Heart left ventricle (tissue), 16 donors: ENCODE measurements around the gene ATP9B. TPM values are rescaled to one million over a fixed set of nuclear protein-coding genes. Genes with fewer than 3 reads are reported as not detected.

Source experiments
- ATAC-seq, 4 donors: fragments of 200-7000 bp; cut with Tn5 transposase; one replicate each; pipeline ENCODE4 v1.9.1; 2020 to 2022; ENCODE audit warnings: moderate library complexity in 4 of 4, mild to moderate bottlenecking in 3 of 4, moderate number of reproducible peaks in 1 of 4
- DNase-seq, 5 donors: peaks; one replicate each; pipeline ENCODE4 v3.0.0-alpha.2; 2020
- H3K27ac ChIP-seq, 12 donors: fragments of 200-600 bp; sonication (generic) in 4 of 12; one replicate each; pipeline versions ENCODE4 v1.5.0 to v1.8.0; 2016 to 2022; ENCODE audit warnings: mild to moderate bottlenecking in 2 of 12
- H3K27me3 ChIP-seq, 9 donors: fragments of 200-600 bp; sonication (generic) in 2 of 9; one replicate each; pipeline versions ENCODE4 v1.5.1 to v1.8.0; 2016 to 2022; ENCODE audit warnings: mild to moderate bottlenecking in 3 of 9
- H3K36me3 ChIP-seq, 9 donors: fragments of 200-600 bp; sonication (generic) in 2 of 9; one replicate each; pipeline versions ENCODE4 v1.5.0 to v1.8.0; 2018 to 2022; ENCODE audit warnings: mild to moderate bottlenecking in 2 of 9
- H3K4me1 ChIP-seq, 12 donors: fragments of 200-600 bp; sonication (generic) in 4 of 12; one replicate each; pipeline versions ENCODE4 v1.5.0 to v1.8.0; 2016 to 2022; ENCODE audit warnings: mild to moderate bottlenecking in 3 of 12
- H3K4me3 ChIP-seq, 12 donors: fragments of 200-600 bp; sonication (generic) in 4 of 12; one replicate each; pipeline versions ENCODE4 v1.5.0 to v1.8.0; 2017 to 2022; ENCODE audit warnings: mild to moderate bottlenecking in 9 of 12, moderate library complexity in 4 of 12
- H3K9me3 ChIP-seq, 12 donors: fragments of 200-600 bp; sonication (generic) in 4 of 12; one replicate each; pipeline versions ENCODE4 v1.5.0 to v1.8.0; 2016 to 2022; ENCODE audit warnings: mild to moderate bottlenecking in 1 of 12
- POLR2A ChIP-seq, 2 donors: fragments of 450-650 bp; IDR thresholded peaks; one replicate each; pipeline ENCODE4 v1.6.1; 2017; ENCODE audit warnings: antibody characterized with exemption in 2 of 2, mild to moderate bottlenecking in 2 of 2, moderate library complexity in 2 of 2
- WGBS, 4 donors: extraction: QIAGEN DNeasy Blood & Tissue Kit in 2 of 4; methylation state at CpG; one replicate each; pipeline versions ENCODE4 v1.1.5 to v1.1.7; 2013 to 2018; 5-methylcytosine and 5-hydroxymethylcytosine counted together
- intact Hi-C, 10 donors: fragments of 100-400 bp; cut with DNase I; formaldehyde crosslinking; loops; one replicate each; pipeline versions ENCODE4 v1.11.1 to v1.14.2; 2022
- polyA plus RNA-seq, 2 donors: library from polyadenylated mRNA; stranded (reverse); fragments of 200-250 nt; gene quantifications; one replicate each; pipeline ENCODE4 v1.2.3, GENCODE V29; 2013
- total RNA-seq, 9 donors: library from RNA; depleted of rRNA in 2 of 9; stranded (reverse); fragments of >200 nt in 2 of 9; fragmentation: NEBNext Ultra II Directional in 3 of 9; extraction: Animal tissue kit (Norgen Biotek cat#: 25700) in 3 of 9; gene quantifications; one replicate each; pipeline versions ENCODE4 v1.1.0 to v1.2.4, GENCODE V29; 2016 to 2023
- TF ChIP-seq, protein P1 (sequence below), 12 donors: fragments of 200-600 bp; sonication (generic) in 4 of 12; IDR thresholded peaks; one replicate each; pipeline versions ENCODE4 v1.5.0 to v1.8.0; 2018 to 2022; ENCODE audit warnings: antibody characterized with exemption in 12 of 12, mild to moderate bottlenecking in 5 of 12
- donor health status: ischemic (EF 13 %, LVEDD 7.1; RV severe dilation, severe dysfunction).
- donor health status: healthy with polysubstance abuse.
- donor health status: DM: no; HTN: yes; CAD: no.
- donor health status: DM: no; HTN: no; CAD: no.
- donor health status: ischemic (EF 25% LVEDD 6.9; RV normal size, moderate dysfunction).
- donor health status: ischemic (EF 25% LVEDD 5.7; RV mildly dilated, moderate dysfunction).
- donor health status: healthy.
- donor health status: DM: yes; HTN: yes; CAD: no.
- donor health status: ischemic (EF 35%, LVEDD 5.7; RV mildly dilated, moderate dysfunction).
- donor health status: nonischemic (EF 11% LVEDD 7.7; RV severe dilation, severe dysfunction).
- donor health status: DM: yes; HTN: yes; CAD: no.
- donor health status: PGD.
- donor health status: ischemic (EF 29% LVEDD 5.4; RV normal size, mild dysfunction).
- donor health status: nonischemic (EF 23%, LVEDD 6.1; RV moderate dilation, normal function).

ATP9B gene
- total and polyA plus RNA-seq, 11 donors = 7.4 to 23.9 (median 12.8) TPM

DNA sequence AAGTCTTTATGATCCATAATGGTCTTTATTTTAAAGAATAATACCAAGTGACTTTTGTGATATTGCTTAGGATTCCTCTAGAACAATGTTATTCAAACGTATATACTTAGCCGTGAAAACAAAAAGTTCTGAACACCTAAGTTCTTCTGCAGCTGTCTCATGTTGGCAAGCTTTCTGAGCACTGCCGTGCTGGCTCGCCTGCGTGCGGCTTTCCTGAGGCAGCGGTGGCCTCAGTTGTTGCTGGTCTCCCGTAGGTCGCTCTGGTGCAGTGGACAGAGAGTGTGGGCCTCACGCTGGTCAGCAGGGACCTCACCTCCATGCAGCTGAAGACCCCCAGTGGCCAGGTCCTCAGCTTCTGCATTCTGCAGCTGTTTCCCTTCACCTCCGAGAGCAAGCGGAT is 259.7 kb downstream of the ATP9B start:
- intact Hi-C loops = no loop called here
- Histone ChIP-seq H3K9me3 (no peaks in the 10 kb centered on the region), H3K4me3 (no peak overlapping the region), H3K27ac (no peak overlapping the region), H3K27me3 (no peaks in the 10 kb centered on the region), H3K36me3 (peaks cover 0 to 55% (median 32%) of the 10 kb centered on the region in 9 donors), H3K4me1 (no peaks in the 10 kb centered on the region)
- no peak for ATAC-seq
- TF ChIP-seq, protein P1, sequence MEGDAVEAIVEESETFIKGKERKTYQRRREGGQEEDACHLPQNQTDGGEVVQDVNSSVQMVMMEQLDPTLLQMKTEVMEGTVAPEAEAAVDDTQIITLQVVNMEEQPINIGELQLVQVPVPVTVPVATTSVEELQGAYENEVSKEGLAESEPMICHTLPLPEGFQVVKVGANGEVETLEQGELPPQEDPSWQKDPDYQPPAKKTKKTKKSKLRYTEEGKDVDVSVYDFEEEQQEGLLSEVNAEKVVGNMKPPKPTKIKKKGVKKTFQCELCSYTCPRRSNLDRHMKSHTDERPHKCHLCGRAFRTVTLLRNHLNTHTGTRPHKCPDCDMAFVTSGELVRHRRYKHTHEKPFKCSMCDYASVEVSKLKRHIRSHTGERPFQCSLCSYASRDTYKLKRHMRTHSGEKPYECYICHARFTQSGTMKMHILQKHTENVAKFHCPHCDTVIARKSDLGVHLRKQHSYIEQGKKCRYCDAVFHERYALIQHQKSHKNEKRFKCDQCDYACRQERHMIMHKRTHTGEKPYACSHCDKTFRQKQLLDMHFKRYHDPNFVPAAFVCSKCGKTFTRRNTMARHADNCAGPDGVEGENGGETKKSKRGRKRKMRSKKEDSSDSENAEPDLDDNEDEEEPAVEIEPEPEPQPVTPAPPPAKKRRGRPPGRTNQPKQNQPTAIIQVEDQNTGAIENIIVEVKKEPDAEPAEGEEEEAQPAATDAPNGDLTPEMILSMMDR (IDR thresholded peaks at IDR 0.05) = no peak
- no peak for TF ChIP-seq POLR2A (IDR thresholded peaks at IDR 0.05)
- WGBS, 4 donors = 85 to 95% (median 90%) methylated on average over 12 of the region's 12 CpGs
- DNase-seq = no peak

- no peak for TF ChIP-seq POLR2A (IDR thresholded peaks at IDR 0.05)
- TF ChIP-seq, protein P1 (IDR thresholded peaks at IDR 0.05) = no peak
- Histone ChIP-seq H3K36me3 (peaks cover 0 to 52% (median 32%) of the 10 kb centered on the region in 9 donors), H3K27me3 (no peaks in the 10 kb centered on the region), H3K9me3 (no peaks in the 10 kb centered on the region), H3K4me3 (no peak overlapping the region), H3K27ac (no peak overlapping the region), H3K4me1 (no peaks in the 10 kb centered on the region)
- DNase-seq = no peak
- intact Hi-C loops = no loop called here
- ATAC-seq = no peak
- WGBS, 4 donors = 88 to 92% (median 91%) methylated on average over 9 of the region's 9 CpGs
Measured at GRCh38 chr18:79329786-79330185, 260.6 kb downstream of the ATP9B start.

DNA sequence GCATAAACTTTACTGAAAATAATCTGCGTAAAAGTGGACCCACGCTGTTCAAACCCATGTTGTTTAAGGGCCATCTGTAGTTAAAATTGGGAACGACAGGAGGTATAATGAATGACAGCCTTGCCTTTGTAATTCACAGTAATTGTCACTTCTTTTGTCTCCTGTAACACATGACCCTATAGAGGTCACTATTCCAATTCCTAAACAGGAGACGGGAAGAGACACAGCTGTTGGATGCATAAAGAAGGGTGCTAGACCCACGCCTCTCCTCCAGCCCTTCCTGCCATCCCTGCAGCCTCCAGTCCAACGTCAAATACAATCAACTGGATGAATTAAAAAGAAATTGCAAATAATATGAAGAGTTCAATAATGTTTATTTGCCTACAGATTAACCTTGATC is 263.5 kb downstream of the ATP9B start:
- H3K27me3 ChIP-seq = no peaks in the 10 kb centered on the region
- peaks cover 0 to 56% (median 46%) of the 10 kb centered on the region in 9 donors for H3K36me3 ChIP-seq
- H3K4me3 ChIP-seq = no peak overlapping the region
- intact Hi-C loops = no loop called here
- H3K9me3 ChIP-seq = no peaks in the 10 kb centered on the region
- ATAC-seq = no peak
- WGBS, 4 donors = 73 to 81% (median 78%) methylated on average over 6 of the region's 6 CpGs
- TF ChIP-seq POLR2A (IDR thresholded peaks at IDR 0.05) = no peak
- TF ChIP-seq, protein P1 (IDR thresholded peaks at IDR 0.05) = no peak
- H3K27ac ChIP-seq = no peak overlapping the region
- peaks cover 0 to 6% (median 0%) of the 10 kb centered on the region in 12 donors for H3K4me1 ChIP-seq
- DNase-seq = no peak

- intact Hi-C loops = no loop called here
- no peak overlapping the region for H3K4me3 ChIP-seq
- no peak for ATAC-seq
- no peak for TF ChIP-seq POLR2A (IDR thresholded peaks at IDR 0.05)
- TF ChIP-seq, protein P1 (IDR thresholded peaks at IDR 0.05) = no peak
- WGBS, 4 donors = 88 to 97% (median 92%) methylated on average over 5 to 6 of the region's 6 CpGs
- peaks cover 0 to 59% (median 50%) of the 10 kb centered on the region in 9 donors for H3K36me3 ChIP-seq
- no peak for DNase-seq
- H3K27ac ChIP-seq = no peak overlapping the region
- no peaks in the 10 kb centered on the region for H3K27me3 ChIP-seq
- H3K4me1 ChIP-seq = peaks cover 0 to 6% (median 0%) of the 10 kb centered on the region in 12 donors
- no peaks in the 10 kb centered on the region for H3K9me3 ChIP-seq
Measured at GRCh38 chr18:79333046-79333445, 263.9 kb downstream of the ATP9B start.
